Measurements from ENCODE around the gene DARS1. TPM values are rescaled to one million over a fixed set of nuclear protein-coding genes. Genes with fewer than 3 reads are reported as not detected.
A peak's percentile ranks its signal among the peaks of the same experiment; 100 is the strongest.

Gene DARS1
- total and polyA plus RNA-seq, 10 donors: 56.2 to 88.6 (median 66.1) TPM

DNA sequence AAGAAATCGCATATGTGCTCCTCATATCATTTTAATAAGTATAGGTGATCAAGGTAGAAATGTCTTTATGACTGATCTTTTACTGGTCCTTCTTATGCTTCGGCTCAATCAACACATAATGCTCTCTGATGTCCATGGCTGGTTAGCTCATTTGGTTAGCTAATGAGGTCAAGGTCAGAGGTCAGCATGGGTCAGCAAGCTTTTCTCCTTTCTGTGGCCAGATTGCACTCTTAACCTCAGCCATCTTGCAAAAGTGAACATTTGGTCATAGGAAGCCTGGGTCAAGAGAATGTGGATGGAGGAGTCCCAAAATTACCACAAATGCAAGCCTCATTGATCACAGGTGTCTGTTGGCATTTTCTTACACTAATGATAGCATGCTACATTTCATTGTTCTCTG, 35.4 kb upstream of the DARS1 start:
- Histone ChIP-seq H3K4me1 (peaks cover 9 to 88% (median 29%) of the 10 kb centered on the region in 6 donors), H3K4me3 (no peak overlapping the region), H3K27me3 (replicated peaks in 1 of 7) (no peaks in the 10 kb centered on the region), H3K9me3 (no peaks in the 10 kb centered on the region), H3K27ac (peak overlapping the region in 2 of 8 donors; percentile 75 to 80), H3K36me3 (no peaks in the 10 kb centered on the region)
- intact Hi-C loops (cut with DNase I; ENCODE audit: low total_unique reads): no loop called here
- 89 to 99% (median 96%) methylated on average over 2 of the region's 2 CpGs for WGBS, 5 donors
- no peak for DNase-seq
- TF ChIP-seq CTCF (IDR thresholded peaks at IDR 0.05 in 8 of 11, conservative IDR thresholded peaks at IDR 0.05 in 3 of 11): no peak
- TF ChIP-seq POLR2AphosphoS5 (IDR thresholded peaks at IDR 0.05): no peak
- no peak for TF ChIP-seq POLR2A (IDR thresholded peaks at IDR 0.05)

- Histone ChIP-seq H3K27me3 (replicated peaks in 1 of 7) (no peaks in the 10 kb centered on the region), H3K4me1 (peaks cover 9 to 88% (median 25%) of the 10 kb centered on the region in 6 donors), H3K4me3 (peak overlapping the region in 1 of 8 donors; percentile 24), H3K9me3 (no peaks in the 10 kb centered on the region), H3K27ac (peak overlapping the region in 6 of 8 donors; percentile 26 to 80 (median 58)), H3K36me3 (no peaks in the 10 kb centered on the region)
- no peak for DNase-seq
- TF ChIP-seq POLR2AphosphoS5 (IDR thresholded peaks at IDR 0.05): no peak
- TF ChIP-seq CTCF (IDR thresholded peaks at IDR 0.05 in 8 of 11, conservative IDR thresholded peaks at IDR 0.05 in 3 of 11): no peak
- TF ChIP-seq POLR2A (IDR thresholded peaks at IDR 0.05): no peak
- intact Hi-C loops (cut with DNase I; ENCODE audit: low total_unique reads): no loop called here
- WGBS, 5 donors: 66 to 81% (median 73%) methylated on average over 8 of the region's 8 CpGs
Observed at GRCh38 chr2:136019825-136020224, 34.4 kb upstream of the DARS1 start.

DNA sequence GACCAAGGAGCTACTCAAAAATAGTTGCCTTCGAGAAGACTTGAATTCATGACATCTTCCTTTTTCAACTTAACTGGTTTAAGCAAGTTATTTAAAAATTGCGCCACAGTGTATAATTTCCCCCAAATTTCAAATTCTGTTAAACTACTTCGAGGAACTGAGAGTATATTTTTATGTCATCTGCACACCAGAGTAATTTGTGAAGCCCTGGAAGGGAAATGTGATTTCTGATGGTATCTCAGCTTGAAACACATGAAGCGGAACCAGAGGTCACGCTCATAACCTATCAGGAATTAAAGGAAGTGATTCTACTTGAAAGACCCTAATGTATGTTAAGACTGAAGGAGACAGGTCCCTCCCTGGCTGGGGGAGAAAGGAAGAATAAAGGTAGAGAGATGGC, 33.9 kb upstream of the DARS1 start:
- intact Hi-C loops (cut with DNase I; ENCODE audit: low total_unique reads): no loop called here
- Histone ChIP-seq H3K9me3 (no peaks in the 10 kb centered on the region), H3K36me3 (no peaks in the 10 kb centered on the region), H3K4me3 (peak overlapping the region in 1 of 8 donors; percentile 24), H3K4me1 (peaks cover 9 to 92% (median 30%) of the 10 kb centered on the region in 6 donors), H3K27me3 (replicated peaks in 1 of 7) (no peaks in the 10 kb centered on the region), H3K27ac (peak overlapping the region in 6 of 8 donors; percentile 26 to 80 (median 58))
- 33 to 43% (median 36%) methylated on average over 5 of the region's 5 CpGs for WGBS, 5 donors
- no peak for TF ChIP-seq CTCF (IDR thresholded peaks at IDR 0.05 in 8 of 11, conservative IDR thresholded peaks at IDR 0.05 in 3 of 11)
- TF ChIP-seq POLR2A (IDR thresholded peaks at IDR 0.05): no peak
- no peak for TF ChIP-seq POLR2AphosphoS5 (IDR thresholded peaks at IDR 0.05)
- no peak for DNase-seq

GRCh38 chr2:136017786-136018185, 32.4 kb upstream of the DARS1 start:
- no peaks in the 10 kb centered on the region for H3K9me3 ChIP-seq
- H3K27me3 ChIP-seq (replicated peaks in 1 of 7): no peaks in the 10 kb centered on the region
- peaks cover 9 to 99% (median 41%) of the 10 kb centered on the region in 6 donors for H3K4me1 ChIP-seq
- DNase-seq: no peak
- no peaks in the 10 kb centered on the region for H3K36me3 ChIP-seq
- 83 to 93% (median 90%) methylated on average over 7 of the region's 7 CpGs for WGBS, 5 donors
- peak overlapping the region in 5 of 8 donors; percentile 28 to 80 (median 57) for H3K27ac ChIP-seq
- no peak for TF ChIP-seq POLR2A (IDR thresholded peaks at IDR 0.05)
- no peak for TF ChIP-seq POLR2AphosphoS5 (IDR thresholded peaks at IDR 0.05)
- TF ChIP-seq CTCF (IDR thresholded peaks at IDR 0.05 in 8 of 11, conservative IDR thresholded peaks at IDR 0.05 in 3 of 11): no peak
- intact Hi-C loops (cut with DNase I; ENCODE audit: low total_unique reads): no loop called here
- H3K4me3 ChIP-seq: peak overlapping the region in 1 of 8 donors; percentile 44
